ENCODE results near the gene C11orf24.

DNA sequence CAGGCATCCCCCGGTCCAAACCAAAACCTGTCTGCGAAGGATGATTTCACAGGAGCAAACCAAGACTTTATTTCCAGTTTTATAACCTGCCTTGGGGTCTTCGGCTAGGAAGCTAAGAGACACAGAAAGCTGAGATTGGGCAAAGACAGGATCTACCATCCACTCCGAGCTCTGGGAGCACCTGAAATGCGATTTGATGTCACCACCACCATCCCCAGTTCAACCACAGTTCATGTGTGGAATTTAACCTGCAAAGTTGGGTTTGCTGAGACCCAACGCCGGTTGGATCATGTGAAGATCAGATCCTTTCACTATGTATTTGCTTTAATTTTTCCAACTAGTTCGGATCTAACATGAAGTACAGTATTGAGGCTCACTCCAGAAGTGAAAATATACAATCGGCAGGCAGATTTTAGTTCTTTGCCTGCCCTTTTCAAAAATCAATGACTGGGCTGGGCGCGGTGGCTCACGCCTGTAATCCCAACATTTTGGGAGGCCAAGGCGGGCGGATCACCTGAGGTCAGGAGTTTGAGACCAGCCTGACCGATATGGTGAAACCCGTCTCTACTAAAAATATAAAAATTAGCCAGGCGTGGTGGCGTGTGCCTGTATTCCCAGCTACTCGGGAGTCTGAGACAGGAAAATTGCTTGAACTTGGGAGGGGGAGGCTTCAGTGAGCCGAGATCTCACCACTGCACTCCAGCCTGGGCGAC, 1.4 kb upstream of the C11orf24 start:
- TF ChIP-seq CTCF (IDR thresholded peaks at IDR 0.05), result no peak
- TF ChIP-seq EZH2phosphoT487 (IDR thresholded peaks at IDR 0.05), result no peak

Measured in neural progenitor cell (in vitro differentiated cells).